A172 (cell line): ENCODE data around the gene UBAC2. TPM values are rescaled to one million over a fixed set of nuclear protein-coding genes. Genes with fewer than 3 reads are reported as not detected.

Experiments used
- DNase-seq: peaks from one replicate; pipeline ENCODE4 v3.0.0-alpha.2; 2015; ENCODE audit warnings: low spot score
- total RNA-seq: library from RNA; depleted of rRNA; stranded (reverse); fragments of >200 nt; shearing (Covaris generic); gene quantifications from 2 replicates; pipeline ENCODE4 v1.2.3, GENCODE V29; 2014

Gene UBAC2
- total RNA-seq, 1 experiment from 2014 or later = 42.2 TPM

DNA sequence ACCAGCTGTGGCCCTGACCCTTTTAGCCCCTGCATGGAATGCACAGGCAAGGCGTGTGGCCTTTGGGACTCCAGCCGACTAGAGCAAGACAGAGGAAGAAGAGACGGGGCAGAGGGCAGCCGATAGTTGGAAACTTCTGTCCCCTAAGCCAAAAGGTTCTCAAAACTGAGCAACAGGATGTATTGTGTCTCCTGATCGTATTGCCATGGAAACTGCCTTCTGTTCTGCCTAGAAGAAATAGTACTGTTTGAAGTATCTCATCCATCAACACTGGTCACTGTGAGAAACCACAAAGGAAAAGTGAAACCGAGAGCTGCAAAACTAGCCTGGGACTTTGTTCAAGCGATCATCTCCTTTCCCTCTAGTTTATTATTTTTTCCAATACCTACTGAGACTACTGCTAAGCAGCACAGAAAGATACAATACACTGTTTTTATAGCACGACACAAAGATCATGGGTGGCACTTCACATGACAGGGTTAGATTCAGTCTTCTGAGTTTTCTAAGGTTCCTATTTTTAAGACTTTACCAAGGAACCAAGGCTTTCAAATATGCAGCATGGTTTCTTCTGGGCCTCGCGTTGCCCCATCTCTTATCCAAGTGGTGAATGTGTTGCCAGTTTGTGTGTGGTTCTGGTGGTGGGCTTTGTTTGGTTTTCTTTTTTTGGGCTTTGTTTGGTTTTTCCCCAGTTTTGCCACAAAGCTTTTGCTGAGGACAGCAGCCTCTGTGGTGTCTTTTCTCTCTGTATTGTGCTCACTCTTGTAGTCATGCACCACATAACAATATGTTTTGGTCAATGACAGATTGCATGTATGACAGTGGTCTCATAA, 155.8 kb downstream of the UBAC2 start:
- peak; percentile 78 for DNase-seq

DNA sequence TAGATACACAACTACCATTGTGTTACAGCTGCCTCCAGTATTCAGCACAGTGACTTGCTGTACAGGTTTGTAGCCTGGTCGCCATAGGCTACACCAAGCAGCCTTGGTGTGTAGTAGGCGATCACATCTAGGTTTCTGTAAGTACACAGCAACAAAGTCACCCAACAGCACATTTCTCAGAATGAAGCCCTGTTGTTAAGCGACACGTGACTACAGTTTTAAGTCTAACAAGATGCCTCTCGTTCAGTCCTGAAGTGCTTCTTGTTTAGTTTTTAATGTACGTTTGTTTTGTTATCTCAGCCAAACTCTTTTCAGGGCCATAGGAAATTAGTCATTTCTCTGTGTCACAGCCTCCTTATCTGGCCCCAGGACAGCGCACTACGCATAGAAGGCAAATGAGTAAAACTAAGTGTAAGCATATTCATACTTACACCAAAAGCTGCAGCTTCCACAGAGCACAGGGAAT, 156.5 kb downstream of the UBAC2 start:
- peak; percentile 76 for DNase-seq

GRCh38 chr13:99357941-99358340, 157.3 kb downstream of the UBAC2 start:
- no peak for DNase-seq

DNA sequence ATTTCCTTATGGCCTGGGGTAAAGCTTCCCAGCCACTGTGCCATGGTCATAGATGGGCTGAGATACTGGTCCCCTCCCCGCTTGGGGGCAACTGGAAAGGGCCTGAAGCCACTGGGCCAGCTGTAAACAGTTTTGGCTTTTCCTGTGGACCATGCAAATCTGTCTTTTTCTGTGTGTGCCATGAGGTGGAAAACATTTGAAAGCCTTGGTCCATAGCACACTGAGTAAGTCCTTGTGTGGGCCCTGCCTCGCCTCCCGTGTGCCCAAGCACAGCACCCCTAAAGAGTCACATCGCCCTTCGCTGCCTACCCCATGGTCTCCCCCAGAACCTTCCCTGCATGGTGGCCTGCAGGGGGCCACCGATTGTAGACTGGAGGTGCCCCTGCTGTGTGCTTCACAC, 158.9 kb downstream of the UBAC2 start:
- no peak for DNase-seq

- DNase-seq = no peak
Observed at GRCh38 chr13:99360696-99361095, 160.0 kb downstream of the UBAC2 start.

GRCh38 chr13:99361197-99361596, 160.5 kb downstream of the UBAC2 start:
- DNase-seq = no peak

DNA sequence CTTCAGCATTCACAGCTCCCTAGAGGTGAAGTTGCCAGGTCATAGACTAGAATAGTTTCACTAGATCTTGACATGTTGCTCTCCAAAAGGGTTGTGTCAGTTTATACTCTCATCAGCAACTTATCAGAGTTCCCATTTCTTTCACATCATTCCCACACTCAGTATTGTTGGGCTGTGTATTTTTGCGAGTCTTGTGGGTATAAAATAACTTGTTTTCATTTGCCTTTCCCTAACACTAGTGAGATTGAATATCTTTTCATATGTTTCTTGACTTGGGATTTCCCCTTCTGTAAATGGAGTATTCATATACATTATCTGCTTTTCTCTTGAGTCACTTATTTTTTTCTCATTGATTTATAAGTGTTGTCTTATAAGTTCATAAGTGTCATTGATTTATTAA, 161.7 kb downstream of the UBAC2 start:
- no peak for DNase-seq

DNA sequence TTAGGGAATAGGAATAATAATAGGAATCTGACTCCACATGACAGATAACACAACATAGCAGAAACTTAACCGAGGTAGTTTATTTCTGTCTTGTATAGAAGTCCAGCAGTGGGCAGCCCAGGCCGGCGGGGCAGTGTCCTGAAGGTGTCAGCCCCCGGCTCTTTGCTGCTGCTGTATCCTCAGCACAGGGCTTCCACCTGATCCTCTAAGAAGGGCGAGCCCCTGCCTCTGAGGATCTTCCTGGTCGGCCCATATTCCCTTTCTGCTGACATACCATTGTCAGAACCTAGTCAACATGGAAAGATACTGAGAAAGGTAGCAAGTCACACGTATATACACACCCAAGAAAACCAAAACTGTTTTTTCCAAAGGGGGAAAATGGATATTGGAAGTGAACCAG, 162.7 kb downstream of the UBAC2 start:
- no peak for DNase-seq

- no peak for DNase-seq
Observed at GRCh38 chr13:99363949-99364348, 163.3 kb downstream of the UBAC2 start.

- no peak for DNase-seq
Observed at GRCh38 chr13:99366075-99366987, 165.7 kb downstream of the UBAC2 start.

GRCh38 chr13:99367106-99367616, 166.5 kb downstream of the UBAC2 start:
- no peak for DNase-seq

GRCh38 chr13:99367663-99368448, 167.2 kb downstream of the UBAC2 start:
- DNase-seq = no peak

DNA sequence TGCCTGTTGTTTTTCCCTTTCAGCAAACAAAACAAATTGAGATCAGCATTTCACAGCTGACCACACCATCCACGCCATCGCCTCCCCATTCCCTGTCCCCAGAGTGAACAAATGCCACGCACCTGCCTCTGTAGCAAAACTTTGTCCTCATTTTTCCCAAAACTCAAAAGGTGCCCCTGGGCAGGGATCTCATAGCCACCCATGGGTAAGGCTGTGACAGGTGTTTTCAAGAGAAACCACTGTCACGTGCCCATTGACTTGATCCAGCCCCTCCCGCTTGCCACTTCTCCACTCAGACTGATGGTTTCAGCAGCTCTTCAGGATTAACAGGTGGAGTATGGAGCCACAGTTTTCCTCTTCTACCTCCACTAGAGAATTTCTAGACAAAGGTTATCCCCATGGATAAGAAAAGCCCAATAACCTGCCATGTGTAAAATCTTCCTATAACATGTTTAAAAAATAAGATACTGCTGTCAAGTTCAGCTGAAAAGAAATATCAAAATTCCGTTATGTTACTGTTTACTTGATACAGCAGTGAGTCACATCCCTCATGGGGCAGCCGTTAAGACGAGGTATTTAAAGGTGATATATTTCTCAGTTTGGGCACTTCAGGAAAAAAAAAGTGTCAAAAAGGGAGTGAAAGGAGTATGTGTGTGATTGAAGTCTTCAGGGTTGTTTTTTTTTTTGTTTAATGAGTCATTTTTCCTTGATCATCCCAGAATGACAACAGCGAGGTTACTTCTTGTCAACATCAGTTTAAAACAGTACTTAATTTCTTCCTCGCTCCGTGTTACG, 170.0 kb downstream of the UBAC2 start:
- no peak for DNase-seq

DNA sequence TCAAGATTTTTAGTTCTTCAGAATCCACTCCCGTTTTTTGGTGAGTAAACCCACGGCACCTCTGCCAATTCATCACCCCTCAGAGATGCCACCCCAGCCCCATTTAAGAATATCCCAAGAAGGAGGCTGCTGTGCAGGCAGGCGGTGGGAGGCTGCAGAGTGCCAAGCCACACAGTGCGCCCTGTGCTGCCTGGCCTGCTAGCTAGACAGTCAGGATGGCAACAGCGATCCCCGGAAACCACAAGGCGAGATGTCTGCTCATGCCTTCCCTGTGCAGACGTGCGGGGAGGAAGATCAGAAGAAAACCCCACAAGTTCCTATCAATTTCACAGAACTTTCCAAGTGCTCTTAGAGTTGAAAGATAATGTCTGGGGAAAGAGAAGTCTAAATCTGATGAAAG, 171.3 kb downstream of the UBAC2 start:
- DNase-seq = no peak

DNA sequence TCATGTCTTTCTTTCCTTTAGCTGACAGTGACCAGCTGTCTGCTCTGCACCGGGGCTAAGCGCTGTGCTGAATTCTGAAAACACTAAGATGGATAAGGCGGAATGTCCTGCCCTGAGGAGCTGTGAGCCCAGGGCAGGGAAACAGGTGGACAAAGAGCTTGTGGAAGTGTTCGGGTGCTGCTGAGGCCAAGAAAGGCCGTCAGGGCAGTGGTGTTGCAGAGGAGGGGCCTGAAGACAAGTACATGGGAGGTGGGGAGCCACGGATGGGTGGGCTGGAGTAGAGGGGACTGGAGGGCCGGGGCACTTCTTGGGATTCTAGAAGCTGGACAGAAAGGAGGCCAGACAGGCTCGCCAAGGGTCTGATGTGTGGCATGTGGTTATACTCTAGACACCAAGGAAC, 172.8 kb downstream of the UBAC2 start:
- DNase-seq = no peak

- no peak for DNase-seq
Observed at GRCh38 chr13:99374169-99374991, 173.7 kb downstream of the UBAC2 start.

- no peak for DNase-seq
Observed at GRCh38 chr13:99374994-99375737, 174.5 kb downstream of the UBAC2 start.

DNA sequence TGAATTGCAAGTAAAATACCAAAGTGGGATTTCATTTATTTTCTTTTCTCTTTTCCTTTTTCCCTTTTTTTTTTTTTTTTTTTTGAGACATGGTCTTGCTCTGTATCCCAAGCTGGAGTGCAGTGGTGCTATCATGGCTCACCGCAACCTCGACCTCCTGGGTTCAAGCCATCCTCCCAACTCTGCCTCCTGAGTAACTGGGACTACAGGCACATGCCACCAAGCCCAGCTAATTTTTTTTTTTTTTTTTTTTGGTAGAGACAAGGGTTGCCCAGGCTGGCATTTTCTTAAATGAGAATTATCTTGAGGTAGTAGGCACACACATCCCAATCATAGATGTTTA, 175.1 kb downstream of the UBAC2 start:
- no peak for DNase-seq

DNA sequence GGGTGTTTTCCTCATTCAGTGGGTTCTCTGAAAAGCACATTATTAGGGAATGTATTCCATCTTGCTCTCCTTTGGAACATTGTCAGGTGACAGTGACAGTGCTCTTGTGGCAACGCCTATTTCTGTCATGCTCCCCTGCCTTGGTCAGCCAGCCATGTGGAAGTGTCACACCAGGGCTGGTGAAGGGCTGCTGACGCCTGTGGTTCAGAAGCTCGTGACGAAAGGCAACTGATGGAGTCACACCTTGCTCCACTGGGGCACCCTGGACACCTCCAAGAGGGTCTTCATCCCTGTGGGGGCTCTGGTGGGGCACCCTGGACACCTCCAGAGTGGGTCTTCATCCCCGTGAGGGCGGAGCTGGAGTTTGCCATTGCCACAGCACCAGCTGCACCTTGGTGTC, 175.5 kb downstream of the UBAC2 start:
- no peak for DNase-seq
